DMS 273 (cell line): ENCODE data around the gene ZNF175.

Experiments used
- DNase-seq: peaks from one replicate; lab custom pipeline; 2025; ENCODE audit not compliant: unreplicated experiment; lab: John Stamatoyannopoulos, UW

ZNF175 gene

GRCh38 chr19:51549533-51550324, 21.4 kb upstream of the ZNF175 start:
- no peak for DNase-seq

GRCh38 chr19:51550848-51551672, 20.0 kb upstream of the ZNF175 start:
- no peak for DNase-seq

GRCh38 chr19:51551673-51552432, 19.2 kb upstream of the ZNF175 start:
- DNase-seq, result no peak

- DNase-seq, result no peak
Observed at GRCh38 chr19:51552608-51552995, 18.5 kb upstream of the ZNF175 start.

- peak; percentile 68 for DNase-seq
Observed at GRCh38 chr19:51552996-51553725, 17.9 kb upstream of the ZNF175 start.

GRCh38 chr19:51559240-51559639, 11.8 kb upstream of the ZNF175 start:
- no peak for DNase-seq

GRCh38 chr19:51560339-51560738, 10.7 kb upstream of the ZNF175 start:
- no peak for DNase-seq

GRCh38 chr19:51564791-51565190, 6.3 kb upstream of the ZNF175 start:
- DNase-seq, result no peak

- no peak for DNase-seq
Observed at GRCh38 chr19:51565583-51565982, 5.5 kb upstream of the ZNF175 start.

GRCh38 chr19:51566489-51567100, 4.5 kb upstream of the ZNF175 start:
- DNase-seq, result no peak

- DNase-seq, result no peak
Observed at GRCh38 chr19:51567583-51567982, 3.5 kb upstream of the ZNF175 start.

GRCh38 chr19:51568456-51568855, 2.6 kb upstream of the ZNF175 start:
- DNase-seq, result no peak

GRCh38 chr19:51571599-51571998, 516 bp downstream of the ZNF175 start:
- peak; percentile 24 for DNase-seq

- no peak for DNase-seq
Observed at GRCh38 chr19:51572410-51572809, 1.3 kb downstream of the ZNF175 start.

GRCh38 chr19:51572908-51573307, 1.8 kb downstream of the ZNF175 start:
- no peak for DNase-seq

GRCh38 chr19:51573331-51573730, 2.2 kb downstream of the ZNF175 start:
- DNase-seq, result no peak

GRCh38 chr19:51576850-51577249, 5.8 kb downstream of the ZNF175 start:
- no peak for DNase-seq

- DNase-seq, result no peak
Observed at GRCh38 chr19:51586103-51586728, 15.1 kb downstream of the ZNF175 start.

GRCh38 chr19:51586799-51587198, 15.7 kb downstream of the ZNF175 start:
- no peak for DNase-seq
